Measurements from ENCODE around the gene PNCK.

PNCK gene

DNA sequence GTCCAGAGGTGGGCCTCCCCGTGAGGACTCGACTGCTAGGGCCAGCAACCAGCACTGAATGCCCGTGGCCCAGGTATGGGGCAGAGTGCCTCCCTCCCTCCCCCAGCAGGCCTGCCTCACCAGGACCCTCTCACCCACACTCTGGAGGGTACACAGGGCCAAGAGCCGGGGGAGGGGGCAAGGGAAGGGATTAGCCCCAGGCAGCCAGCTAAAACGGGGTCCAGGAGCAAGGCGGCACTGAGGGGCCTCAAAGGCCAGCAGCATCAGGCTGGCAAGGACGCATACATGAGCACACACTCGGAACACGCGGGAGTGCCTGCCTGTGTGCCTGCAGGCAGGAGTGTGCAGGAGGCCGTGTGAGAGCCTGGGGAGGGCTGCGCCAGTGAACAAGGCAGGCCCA is 44.9 kb downstream of the PNCK start:
- DNase-seq (ENCODE audit: low read depth, low spot score) = no peak

DNA sequence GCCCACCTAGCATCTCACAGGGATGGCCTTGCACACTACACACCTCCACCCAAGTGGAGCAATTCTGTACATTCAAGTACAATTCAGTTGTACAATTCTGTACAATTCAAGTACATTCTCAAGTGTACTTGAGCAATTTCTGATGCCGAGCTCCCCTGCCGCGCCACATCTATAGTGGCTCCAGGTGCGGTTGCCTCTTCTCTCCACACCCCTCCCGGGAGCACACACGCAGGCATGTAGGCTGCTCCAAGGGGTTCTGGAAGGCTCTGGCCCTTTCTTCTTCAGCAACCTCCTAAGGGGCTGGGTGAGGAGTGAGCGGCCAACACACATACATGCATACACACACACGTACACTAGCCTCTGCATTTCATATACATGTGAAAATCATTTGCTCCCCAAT is 45.5 kb downstream of the PNCK start:
- DNase-seq (ENCODE audit: low read depth, low spot score) = no peak

DNA sequence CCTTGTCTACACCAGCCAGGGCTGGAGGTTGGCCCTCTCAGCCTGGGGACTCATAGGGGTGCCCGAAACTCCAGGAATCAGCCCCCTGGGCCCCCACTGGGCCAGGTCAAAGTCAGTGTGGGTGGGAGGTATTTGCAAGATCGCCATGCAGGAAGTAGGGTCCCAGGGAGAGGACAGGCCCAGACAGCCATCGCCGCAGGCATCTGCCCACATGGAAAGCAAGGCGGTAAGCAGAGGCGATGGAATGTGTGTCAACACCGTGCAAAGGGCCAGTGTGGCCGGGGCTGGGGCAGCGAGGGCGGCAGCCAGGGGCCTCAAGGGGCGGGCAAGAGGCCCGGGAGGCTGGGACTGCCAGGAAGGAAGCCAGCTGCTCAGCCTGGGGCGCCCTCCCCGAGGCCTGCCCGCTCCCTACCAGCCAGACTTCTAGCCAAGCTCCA is 45.9 kb downstream of the PNCK start:
- DNase-seq (ENCODE audit: low read depth, low spot score) = no peak

DNA sequence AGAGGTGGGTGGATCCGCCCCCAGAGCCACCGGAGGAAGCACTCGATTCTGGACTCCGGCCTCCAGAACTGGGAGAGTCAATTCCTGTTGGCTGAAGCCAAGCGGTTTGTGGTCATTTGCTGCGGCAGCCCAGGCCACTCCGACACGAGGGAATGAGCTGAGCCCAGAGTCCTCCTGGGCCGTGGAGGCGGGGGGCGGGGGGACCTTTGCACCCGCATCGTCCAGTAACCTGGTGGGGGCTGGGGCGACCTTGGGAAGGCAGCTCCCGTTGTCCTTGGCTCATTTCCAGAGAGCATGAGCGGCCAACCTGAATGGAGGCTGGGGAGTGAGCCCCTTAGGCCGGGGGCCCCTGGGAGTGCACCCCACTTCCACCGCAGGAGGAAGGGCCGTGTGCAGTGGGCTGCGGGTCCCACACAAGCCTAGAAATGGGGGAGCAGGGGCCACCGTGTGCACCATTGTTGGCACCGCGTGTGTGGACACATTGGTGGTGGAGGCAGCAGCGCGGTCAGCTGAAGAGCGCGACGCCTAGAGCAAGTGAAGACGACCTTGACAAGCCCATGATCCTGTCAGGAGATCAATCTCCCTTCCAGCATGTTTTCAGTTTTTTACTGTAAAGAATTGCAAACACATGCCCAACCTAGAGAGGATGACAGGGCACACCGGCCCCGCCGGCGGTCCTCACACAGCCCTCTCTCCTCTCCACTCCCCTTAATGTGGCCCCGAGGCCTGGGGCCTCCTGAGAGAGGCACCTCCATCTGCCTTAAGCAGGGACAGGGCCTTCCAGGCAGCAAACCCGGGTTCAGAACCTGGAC is 46.5 kb downstream of the PNCK start:
- DNase-seq (ENCODE audit: low read depth, low spot score) = no peak

DNA sequence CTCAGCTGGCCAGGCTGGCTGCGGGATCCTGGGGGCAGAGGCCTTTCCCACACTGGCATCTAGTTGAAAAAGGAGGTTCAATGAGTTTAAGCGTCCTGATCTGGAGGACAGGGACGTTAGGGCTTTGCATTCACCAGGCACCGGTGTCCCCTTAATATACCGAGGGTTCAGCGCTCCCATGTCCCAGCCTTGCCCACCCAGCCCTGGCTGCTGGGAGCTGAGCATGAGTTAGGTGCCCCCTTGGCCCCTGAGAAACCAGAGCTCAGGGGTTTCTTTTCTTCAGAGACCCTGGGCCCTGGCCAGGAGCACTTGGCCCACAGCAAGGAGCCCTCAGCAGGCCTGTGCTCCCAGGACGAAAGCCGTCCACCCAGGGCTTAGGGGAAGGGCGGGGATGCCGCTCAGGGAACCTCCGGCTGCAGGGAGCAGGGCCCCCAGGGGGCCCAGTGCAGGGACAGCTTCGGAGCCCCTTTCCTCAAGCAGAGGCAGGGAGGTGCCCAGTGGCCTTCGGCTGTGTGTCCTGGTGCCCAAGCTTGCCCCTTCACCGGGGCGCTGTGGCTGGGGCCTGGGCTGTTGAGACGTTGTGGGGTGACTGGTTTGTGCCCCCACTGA is 47.5 kb downstream of the PNCK start:
- DNase-seq (ENCODE audit: low read depth, low spot score) = no peak

DNA sequence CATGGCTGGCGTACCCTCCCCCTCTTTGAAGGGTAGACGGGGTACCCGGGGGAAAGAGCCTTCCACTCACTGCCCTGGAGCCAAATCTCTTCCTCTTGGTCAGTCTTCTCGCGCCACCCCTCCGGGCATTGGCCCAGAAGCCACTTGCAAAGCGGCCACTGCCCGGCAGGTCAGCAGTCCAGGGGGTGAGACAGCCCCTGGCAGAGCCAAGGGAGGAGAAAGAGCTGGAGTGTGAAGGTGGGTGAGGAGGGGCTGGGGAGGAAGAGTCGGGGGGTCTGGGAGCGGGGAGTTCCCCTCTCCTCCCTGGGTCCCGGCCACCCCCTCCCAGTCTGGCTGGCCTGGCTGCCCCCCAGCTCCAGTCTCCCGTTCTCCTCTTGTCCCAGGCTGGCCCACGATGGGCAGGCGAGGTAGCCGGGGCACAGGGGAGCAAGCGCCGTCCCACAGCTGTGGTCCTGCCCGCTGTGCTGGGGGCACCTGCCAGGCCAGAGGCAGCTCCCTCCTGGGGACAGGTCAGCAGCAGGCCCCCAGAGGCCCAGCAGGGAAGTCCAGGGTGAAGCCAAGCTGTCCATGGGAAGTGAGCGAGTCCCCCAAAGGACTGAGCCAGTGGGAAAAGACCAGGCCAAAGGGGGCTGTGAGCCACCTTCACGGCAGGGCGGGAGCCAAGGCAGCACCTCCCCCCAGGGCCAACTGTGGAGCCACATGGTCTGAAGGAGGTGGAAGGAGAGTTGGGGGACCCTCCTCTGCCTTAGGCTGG is 48.2 kb downstream of the PNCK start:
- DNase-seq (ENCODE audit: low read depth, low spot score) = no peak

DNA sequence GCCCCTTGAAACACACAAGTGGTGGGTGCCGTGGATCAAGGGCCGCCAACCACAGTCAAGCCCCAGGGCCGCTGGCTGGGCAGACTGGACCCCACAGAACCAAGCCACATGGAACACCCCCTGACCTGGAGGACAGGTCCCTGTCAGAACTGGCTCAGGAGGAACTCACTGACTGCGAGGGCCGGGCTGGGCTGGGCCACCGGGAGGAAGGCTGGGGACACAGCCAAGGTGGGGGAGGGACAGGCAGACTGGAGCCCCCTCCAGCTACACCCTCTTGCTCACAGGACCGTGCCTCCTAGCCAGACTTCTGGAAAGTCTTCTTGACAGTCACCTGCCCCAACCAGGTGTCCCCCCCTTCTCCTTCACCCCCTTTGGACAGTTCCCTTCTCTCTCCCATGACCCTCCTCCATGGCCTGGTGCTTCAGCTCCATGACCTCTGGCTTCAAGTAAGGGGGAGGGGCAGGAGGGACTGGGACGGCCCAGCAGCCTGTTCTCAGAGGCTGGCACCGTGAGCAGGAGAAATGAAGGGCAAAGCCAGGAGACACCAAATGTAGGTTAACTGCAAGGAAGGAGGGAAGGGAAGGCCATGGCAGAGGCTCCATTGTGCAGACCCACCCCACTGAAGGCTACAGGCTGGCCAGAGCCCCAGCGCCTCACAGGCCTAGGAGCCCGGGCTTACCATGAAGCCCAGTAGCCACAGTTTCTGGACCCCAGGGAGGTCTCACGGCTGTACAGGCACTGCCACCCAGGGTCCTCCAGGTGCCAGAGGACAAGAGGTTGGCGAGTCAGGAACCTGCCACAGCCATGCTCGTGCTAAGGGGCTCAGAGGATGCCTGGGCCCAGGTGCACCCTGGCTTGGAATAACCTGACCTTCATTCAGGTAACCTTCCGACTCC is 49.2 kb downstream of the PNCK start:
- DNase-seq (ENCODE audit: low read depth, low spot score) = no peak

DNA sequence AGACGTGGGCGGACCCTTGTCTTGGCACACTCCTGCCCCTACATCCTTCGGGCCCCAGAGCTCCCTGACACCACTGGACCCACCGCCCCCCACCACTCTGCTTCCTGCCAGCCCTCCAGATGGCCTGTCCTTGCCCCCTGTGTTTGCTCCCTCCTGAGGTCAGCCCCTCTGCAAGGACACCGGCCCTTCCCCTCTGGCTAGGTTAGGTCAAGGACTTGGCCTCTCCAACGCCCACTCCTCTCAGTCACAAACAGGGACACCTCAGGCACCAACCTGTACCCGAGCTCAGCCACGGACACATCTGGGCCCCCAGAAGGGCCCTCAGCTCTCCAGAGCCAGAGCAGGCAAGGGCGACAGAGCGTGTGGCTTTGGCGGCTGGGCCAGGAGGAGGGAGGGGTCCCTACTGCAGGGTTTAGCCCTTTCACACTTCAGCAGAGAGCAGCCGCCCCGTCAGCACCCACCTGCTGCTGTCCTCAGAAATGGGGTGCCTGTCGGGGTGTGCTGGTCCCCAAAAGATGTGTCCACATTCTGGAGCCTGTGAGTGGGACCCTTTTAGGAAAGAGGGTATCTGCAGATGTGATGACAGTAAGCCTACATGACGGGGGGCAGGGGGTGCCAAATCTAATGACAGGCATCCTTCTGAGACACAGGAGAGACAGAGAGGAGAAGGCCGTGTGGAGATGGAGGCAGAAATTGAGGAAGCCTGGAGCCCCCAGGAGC is 50.1 kb downstream of the PNCK start:
- DNase-seq (ENCODE audit: low read depth, low spot score) = no peak

DNA sequence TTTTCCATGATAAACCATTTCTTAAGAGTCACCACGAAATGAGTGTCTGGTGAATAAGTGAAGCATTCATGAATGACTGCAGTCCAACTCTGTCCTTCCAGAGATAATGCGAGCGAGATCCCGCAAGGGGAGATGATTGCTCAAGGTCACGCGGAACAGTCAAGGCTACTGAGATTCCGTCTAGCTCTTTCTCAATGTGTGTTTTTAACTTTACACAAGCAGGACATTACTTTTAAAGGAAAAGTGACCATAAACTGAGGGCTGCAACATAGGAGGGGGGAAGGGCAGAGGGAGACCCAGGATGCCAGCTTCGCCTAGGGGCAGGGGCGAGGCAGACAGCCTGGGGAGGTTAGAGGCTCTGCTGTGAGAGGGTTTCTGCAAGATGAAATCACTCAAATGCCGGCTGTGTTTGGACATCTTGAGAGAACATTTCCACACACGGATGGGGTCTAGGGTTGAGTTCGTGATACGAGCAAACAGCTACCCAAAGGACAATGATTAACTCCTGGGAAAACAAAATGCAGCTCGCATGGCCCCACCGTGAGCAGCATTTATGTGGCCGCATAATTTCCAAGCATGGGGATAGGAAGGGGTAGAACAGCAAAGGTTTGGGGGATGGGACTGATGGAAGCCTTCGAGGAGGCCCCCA is 50.8 kb downstream of the PNCK start:
- no peak for DNase-seq (ENCODE audit: low read depth, low spot score)

DNA sequence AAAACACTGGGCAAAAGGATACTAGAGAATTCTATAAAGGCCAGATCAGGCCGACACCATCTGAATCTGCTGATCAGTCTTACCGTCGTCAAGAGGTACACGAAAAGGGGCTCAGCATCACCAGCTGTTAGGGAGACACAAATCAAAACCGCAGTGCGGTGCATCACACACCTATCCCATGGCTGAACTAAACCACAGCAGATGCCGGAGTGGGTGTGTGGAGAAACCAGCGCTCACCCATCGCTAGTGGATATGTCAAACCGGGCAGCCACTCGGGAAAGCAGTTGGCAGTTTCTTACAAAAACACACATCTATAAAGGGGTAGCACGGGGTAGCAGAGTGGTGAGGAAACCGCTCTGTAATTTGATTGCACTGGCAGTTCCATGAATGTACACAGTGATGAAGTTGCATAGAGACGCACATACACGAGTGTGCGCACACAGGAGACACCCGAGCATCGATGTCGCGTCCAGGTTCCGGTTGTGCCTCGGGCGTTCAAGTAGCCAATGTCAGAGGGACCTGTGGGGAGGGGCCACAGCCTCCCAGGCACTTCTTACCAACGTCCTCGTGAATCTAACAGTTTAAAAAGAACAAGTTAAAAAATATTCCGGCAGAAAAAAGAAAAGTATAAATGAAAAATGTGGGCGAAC is 51.5 kb downstream of the PNCK start:
- DNase-seq (ENCODE audit: low read depth, low spot score) = no peak

DNA sequence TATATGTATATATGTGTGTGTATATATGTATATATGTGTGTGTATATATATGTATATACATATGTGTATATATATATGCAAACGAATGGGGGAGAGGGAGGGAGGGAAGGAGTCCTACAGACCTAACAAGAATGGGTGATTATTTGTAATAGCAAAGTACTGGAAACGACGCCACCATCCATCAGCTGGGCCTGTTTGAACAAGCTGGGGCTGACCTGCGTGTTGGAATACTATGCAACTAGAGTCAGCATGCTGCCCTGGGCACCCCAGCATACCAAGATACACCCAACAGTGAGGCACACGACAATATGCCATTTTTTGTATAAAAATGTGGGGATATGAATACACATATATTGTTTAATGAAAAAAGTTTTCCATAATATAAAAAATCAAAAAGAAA is 53.0 kb downstream of the PNCK start:
- DNase-seq (ENCODE audit: low read depth, low spot score) = no peak

Data from smooth muscle cell of the brain vasculature (primary cell).